Upper lobe of left lung (tissue), 4 donors: ENCODE measurements around the gene PTPRN2.

Source experiments
- EP300 ChIP-seq, 4 donors: sonication (generic); formaldehyde crosslinking; IDR thresholded peaks; one replicate each; pipeline ENCODE4 v1.5.1; 2017; ENCODE audit warnings: antibody characterized with exemption in 4 of 4, control low read depth in 2 of 4
- POLR2AphosphoS5 ChIP-seq, 2 donors: sonication (generic); formaldehyde crosslinking; IDR thresholded peaks; one replicate each; pipeline ENCODE4 v1.5.1; 2017; ENCODE audit warnings: antibody characterized with exemption in 2 of 2
- TF ChIP-seq, protein P1 (sequence below), 6 experiments: fragments of 450-650 bp in 4 of 6; fragments of 200-600 bp in 2 of 6; sonication (generic) in 2 of 6; IDR thresholded peaks; one replicate each; pipeline ENCODE4 v1.5.1; 2016 to 2019; ENCODE audit warnings: antibody characterized with exemption in 6 of 6

DNA sequence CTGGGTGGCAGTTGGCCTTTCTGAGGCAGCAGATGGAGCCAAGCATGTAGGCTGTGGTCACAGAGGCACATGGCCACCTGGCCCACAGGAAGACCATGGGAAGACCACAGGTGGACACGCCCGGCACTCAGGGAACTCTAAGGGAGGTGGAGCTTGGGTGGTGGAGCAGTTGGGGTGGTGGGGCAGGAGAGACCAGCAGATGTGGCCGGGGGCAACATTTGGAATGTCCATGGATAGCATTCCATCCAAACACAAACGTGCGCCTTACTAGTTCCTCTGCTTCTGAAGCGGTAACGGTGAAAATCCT, 290.9 kb downstream of the PTPRN2 start:
- TF ChIP-seq, protein P1, sequence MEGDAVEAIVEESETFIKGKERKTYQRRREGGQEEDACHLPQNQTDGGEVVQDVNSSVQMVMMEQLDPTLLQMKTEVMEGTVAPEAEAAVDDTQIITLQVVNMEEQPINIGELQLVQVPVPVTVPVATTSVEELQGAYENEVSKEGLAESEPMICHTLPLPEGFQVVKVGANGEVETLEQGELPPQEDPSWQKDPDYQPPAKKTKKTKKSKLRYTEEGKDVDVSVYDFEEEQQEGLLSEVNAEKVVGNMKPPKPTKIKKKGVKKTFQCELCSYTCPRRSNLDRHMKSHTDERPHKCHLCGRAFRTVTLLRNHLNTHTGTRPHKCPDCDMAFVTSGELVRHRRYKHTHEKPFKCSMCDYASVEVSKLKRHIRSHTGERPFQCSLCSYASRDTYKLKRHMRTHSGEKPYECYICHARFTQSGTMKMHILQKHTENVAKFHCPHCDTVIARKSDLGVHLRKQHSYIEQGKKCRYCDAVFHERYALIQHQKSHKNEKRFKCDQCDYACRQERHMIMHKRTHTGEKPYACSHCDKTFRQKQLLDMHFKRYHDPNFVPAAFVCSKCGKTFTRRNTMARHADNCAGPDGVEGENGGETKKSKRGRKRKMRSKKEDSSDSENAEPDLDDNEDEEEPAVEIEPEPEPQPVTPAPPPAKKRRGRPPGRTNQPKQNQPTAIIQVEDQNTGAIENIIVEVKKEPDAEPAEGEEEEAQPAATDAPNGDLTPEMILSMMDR (IDR thresholded peaks at IDR 0.05), result no peak
- TF ChIP-seq EP300 (IDR thresholded peaks at IDR 0.05) (no peak), POLR2AphosphoS5 (IDR thresholded peaks at IDR 0.05) (no peak)
